GM19238 (cell line): ENCODE data around the gene RAB31.
"Not testable (repeated sequence)": the region's sequence is repeated elsewhere in the genome, so short reads cannot be mapped to it uniquely, and the experiment has no call there.

ENCODE experiments used
- DNase-seq: peaks from one replicate; pipeline ENCODE4 v3.0.0; 2011; ENCODE audit warnings: low spot score; ENCODE audit not compliant: insufficient read length

RAB31 gene

DNA sequence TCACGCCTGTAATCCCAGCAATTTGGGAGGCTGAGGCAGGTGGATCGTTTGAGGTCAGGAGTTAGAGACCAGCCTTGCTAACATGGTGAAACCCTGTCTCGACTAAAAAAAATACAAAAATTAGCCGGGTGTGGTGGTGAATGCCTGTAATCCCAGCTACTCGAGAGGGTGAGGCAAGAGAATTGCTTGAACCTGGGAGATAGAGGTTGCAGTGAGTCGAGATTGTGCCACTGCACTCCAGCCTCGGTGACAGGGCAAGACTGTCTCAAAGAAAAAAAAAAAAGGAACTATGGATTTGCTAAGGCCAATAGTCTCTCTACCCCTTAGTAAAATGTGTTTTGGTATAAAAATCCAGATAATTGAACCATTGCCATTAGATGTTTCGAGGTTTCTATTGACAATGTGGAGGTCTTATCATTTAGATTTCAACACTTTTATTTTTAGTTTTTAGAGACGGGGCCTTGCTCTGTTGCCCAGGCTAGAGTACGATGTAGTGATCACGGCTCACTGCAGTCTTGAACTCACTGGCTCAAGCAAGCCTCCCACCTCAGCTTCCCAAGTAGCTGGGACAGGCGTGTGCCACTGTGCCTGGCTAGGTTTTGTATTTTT, 176.5 kb downstream of the RAB31 start:
- DNase-seq, result no peak

DNA sequence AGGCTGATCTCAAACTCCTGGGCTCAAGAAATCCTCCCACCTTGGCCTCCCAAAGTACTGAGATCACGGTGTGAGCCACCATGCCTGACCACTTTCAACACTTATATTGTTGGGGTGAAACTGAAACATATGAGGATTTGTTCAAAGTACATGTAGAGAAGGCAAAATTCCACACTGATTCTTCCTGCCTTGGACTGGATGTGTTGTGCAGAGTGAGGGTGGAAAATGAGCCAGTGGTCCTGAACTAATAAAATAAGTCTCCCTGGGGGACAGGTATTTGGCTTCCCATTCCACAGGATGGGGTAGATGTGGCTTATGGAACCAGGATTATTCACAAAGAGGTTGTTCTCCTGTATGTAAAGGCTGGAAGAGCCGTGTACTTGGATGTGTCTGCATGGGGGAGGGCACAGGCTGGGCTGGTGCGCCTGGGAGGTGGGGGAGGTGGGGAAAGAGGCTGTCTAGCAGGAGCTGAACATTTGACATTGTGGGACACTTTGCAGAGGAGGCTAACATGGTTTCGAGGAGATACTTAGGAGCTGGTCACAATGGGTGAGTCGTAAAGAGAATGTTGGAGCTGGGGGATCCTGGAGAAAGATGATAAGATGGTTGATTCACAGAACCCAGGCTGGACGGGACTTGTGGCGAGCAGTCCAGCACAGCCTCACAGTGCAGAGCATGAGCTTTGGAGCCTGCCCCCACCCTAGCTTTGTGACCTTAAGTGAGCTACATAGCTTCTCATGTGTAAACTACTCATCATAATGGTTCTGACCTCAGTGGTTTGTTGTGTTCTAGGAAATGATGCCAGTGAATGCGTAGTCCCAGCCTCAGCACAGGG, 177.3 kb downstream of the RAB31 start, which contains the start of gene TXNDC2:
Gene TXNDC2, plus strand, starts transcription at position 804 of the 835 bp plus-strand sequence. CDS start 708 bp downstream, outside the sequence.
- DNase-seq, result no peak

DNA sequence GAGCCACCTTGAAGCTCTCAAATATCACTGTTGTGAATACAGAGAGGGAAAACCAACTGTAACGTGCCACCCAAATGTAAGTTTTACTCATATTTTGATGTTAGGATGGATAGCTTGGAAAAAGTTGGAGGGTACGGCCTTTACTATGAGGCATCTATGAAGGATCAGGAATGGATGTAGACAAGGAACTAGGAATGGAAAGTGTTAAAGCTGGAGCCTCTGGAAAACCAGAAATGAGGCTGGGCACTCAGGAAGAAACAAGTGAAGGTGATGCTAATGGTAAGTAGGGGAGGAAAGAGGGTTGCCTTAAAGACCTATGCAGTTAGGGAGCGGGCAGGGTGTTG, 177.9 kb downstream of the RAB31 start:
- DNase-seq, result no peak

DNA sequence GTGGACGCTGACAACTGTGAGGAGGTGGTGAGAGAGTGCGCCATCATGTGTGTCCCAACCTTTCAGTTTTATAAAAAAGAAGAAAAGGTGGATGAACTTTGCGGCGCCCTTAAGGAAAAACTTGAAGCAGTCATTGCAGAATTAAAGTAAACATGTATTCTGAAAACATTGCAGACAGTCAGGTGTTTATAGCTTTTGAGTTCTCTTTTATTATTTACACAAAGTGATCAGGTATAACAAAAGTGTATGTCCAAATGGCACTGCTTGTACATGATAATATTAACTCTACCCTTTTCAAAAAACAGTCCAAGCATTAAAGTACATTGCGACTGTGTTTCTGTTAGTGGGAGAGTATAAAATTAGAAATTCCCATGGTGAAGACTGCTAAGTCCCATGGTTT, 179.9 kb downstream of the RAB31 start:
- DNase-seq, result no peak

DNA sequence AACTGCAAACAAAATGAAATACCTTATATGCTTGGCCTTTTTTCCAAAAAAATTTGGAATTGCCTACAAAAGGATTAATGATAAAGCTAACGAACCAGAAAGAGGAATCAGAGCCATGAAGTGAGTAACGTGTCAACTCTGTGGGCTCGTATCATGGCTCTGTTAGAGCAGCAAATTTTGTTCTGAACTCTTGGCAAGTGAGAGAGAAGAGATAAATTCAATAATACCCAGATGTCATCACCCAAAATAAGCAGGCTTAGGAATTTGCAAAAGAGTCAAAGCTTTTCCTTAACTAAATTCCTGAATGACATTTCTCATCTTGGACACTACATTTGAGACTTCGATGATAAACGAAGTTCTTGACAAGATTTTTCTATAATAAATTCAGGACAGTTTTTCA, 182.1 kb downstream of the RAB31 start:
- DNase-seq, result no peak

DNA sequence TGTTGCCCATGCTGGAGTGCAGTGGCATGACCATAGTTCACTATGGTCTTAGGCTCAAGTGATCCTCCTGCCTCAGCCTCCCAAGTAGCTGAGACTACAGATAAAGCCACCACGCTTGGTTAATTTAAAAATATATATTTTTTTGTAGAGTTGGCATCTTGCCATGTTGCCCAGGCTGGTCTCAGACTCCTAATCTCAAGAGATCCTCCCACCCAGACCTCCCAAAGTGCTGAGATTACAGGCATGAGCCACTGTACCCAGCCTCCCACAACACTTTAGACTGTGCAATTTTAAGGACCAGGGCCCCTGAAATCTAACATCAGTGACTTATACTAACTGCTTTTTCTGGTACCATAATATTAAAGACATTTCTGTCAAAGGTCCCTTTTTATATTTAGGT, 182.9 kb downstream of the RAB31 start:
- DNase-seq, result no peak

DNA sequence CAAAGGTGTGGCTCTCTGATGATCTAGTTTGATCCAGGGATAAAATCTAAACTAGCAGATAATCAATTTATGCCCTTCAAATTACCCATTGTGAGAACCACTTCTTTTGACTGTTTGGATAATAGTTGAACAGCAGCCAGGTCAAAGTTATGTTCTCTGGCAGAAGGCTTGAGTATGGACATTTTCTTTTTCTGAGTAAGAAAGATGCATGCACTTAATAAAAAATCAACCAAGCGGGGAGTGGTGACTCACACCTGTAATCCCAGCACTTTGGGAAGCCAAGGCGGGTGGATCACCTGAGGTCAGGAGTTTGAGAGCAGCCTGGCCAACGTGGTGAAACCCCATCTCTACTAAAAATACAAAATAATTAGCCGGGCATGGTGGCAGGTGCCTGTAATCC, 183.4 kb downstream of the RAB31 start:
- not testable (repeated sequence) for DNase-seq

DNA sequence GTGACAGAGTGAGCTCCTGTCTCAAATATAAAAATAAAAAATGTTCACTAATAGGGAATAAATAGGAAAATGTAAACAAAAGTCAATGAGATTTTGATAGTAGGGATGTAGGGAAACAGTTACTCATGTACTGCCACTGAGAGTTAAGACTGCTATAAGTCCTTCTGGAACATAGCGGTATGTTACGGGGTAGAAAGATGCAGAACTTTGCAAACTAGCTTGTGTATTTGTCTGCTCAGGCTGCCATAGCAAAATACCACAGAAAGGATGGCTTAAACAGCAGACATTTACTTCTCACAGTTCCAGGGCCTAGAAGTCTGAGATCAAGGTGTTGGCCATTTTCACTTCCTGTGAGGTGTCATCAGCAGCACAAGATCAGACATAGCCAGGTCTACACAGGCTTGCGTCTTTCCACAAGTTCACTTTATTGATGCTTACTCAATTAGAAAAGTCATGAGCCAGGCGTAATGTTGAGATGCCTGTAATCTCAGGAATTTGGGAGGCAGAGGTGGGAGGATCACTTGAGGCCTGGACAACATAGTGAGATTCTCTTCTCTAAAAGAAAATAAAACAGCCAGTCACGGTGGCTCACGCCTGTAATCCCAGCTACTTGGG, 186.5 kb downstream of the RAB31 start:
- DNase-seq, result no peak

DNA sequence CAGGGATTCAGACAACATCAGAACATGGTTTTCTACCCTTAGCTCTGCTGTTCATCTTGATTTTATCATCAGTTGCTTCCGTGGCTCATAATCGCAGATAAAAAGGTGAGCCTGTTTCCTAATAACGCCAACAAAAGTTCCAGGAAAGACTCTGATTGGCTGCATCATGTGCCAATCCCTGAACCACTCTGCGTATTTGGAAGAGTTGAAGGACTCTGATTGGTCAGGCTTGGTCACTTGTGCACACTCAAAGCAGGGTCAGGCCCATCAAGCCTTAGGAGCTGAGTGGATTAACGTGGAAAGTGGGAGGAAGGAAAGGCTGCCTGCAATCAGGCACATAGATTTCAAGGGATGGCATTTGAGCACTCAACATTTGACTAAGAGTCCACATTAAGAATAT, 189.0 kb downstream of the RAB31 start:
- no peak for DNase-seq

DNA sequence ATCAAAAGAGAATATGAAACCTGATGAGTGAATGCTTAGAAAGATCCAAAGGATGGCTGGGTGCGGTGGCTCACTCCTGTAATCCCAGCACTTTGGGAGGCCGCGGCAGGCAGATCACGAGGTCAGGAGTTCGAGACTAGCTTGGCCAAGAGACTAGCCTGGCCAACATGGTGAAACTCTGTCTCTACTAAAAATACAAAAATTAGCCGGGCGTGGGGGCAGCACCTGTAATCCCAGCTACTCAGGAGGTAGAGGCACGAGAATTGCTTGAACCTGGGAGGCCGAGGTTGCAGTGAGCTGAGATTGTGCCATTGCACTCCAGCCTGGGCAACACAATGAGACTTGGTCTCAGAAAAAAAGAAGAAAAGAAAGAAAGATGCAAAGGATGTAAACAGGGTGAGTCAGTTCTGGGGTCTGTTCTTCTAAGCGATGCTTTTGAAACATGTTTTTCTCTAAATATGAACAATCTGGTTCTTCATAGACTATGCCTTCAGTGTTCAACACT, 189.7 kb downstream of the RAB31 start:
- DNase-seq, result not testable (repeated sequence)

DNA sequence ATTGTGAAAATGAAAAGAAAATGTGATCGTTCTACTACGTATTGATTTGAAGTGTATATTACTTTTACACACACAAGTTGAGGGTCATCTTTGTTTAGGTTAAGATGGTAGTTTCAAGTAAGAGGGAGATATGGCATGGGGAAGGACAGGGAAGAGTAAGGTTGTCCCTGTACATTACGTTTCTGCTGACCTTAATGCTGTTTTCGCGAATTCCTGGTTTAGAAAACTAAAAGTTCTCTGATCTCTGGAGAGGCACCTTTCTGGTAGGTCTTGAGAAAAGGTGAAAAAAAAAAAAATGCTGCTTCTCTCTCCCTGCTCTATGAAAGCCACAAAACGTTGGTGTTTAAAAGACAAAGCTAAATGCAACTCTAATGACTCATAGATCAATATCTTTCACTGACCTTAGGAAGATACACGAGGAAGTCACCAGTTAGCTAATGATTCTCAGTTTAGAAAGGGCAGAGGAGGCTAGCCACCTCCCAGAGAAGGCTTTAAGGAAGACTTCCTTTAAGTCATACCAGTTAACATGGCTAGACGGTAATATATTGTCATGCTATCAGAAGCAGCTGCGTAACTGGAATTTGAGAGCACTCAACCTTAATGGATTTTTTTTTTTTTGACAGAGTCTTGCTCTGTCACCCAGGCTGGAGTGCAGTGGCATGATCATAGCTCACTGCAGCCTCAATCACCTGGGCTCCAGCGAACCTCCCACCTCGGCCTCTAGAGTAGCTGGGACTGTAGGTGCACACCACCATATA, 190.9 kb downstream of the RAB31 start:
- no peak for DNase-seq

DNA sequence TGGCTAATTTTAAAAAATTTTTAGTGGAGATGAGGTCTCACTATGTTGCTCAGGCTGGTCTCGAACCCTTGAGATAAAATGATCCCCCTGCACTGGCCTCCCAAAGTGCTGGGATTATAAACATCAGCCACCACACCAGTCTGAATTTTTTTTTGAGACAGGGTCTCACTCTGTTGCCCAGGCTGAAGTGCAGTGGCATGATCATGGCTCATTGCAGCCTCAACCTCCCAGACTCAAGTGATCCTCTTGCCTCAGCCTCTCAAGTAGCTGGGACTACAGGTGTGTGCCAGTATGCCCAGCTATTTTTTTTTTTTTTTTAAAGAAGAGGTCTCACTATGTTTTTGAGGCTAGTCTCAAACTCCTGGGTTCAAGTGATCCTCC, 191.4 kb downstream of the RAB31 start:
- DNase-seq, result not testable (repeated sequence)

DNA sequence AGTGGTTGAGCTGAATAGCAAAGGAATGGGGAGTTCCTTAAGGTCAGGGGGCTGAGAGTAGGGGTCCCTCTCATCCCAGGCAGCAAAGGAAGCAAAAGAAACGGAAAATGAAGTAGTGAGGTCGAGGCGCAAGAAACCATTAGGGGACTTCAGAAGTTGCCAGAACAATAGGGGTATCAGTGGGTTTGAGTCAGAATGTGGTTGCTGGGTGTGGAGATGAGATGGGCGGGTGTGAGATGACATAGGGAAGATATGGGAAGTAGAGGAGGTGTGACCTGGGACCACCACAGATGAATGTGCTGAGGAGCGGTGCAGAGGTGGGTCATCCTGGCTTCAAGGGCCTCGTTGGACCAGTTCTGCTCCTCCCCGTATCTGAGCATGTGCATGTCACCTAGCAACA, 192.6 kb downstream of the RAB31 start:
- DNase-seq, result no peak

DNA sequence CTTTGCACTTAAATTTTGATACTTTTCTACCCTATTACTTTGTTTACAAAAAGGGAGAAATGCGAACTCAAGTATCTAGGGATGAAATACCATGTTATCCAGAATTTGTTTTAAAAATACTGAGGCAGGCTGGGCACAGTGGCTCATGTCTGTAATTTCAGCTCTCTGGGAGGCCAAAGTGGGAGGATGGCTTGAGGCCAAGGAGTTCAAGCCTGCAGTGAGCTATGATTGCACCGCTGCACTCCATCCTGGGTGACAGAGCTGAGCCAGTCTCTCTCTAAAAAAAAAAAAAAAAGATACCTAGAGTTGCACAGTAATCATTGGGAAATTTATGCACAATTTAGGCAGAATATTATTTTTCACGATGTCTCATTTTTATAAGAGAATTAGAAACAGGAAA, 193.3 kb downstream of the RAB31 start:
- no peak for DNase-seq

DNA sequence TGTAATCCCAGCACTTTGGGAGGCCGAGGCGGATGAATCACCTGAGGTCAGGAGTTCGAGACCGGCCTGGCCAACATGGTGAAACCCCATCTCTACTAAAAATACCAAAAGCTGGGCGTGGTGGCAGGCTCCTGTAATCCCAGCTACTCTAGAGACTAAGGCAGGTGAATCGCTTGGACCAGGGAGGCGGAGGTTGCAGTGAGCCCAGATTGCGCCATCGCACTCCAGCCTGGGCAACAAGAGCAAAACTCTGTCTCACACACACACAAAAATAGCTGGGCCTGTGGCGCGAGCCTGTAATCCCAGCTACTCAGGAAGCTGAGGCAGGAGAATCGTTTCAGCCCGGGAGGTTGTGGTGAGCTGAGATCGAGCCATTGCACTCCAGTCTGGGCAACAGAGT, 194.2 kb downstream of the RAB31 start:
- not testable (repeated sequence) for DNase-seq

DNA sequence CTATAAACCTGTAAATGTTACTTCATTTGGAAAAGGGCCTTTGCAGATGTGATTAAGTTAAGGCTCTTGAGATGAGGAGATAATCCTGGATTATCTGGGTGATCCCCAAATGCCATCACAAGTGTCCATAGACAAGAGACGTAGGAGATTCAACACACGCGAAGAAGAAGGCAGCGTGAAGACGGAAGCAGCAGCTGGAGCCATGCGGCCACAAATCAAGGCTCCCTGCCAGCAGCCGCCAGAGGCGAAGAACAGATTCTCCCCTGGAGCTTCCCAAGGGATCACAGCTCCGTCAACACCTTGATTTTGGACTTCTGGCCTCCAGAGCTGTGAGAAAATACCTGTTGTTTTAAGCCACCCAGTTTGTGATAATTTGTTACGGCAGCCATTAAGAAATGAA, 194.7 kb downstream of the RAB31 start:
- DNase-seq, result no peak

DNA sequence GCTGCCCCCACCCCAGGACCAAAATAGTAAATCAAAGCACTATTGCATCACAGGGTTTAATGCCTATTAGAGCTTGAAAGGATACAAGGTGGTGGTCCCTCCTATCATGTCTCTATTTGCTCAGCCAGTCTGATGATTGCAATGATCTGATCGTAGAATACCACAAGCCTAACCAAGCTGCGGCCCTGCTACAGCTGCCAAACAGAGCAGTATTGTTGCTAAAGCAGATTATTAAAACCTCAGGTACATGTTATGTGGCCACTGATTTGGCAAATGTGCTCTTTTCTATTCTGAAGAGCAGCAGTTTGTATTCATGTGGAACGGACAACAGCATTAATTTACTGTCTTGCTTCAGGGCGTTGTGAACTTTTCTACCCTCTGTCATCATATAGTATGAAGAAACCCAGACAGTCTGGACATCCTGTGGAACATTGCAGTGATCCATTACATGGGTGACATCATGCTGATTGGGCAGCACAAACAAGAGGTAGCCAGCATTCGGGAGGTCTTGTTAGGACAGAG, 197.4 kb downstream of the RAB31 start:
- DNase-seq, result no peak

DNA sequence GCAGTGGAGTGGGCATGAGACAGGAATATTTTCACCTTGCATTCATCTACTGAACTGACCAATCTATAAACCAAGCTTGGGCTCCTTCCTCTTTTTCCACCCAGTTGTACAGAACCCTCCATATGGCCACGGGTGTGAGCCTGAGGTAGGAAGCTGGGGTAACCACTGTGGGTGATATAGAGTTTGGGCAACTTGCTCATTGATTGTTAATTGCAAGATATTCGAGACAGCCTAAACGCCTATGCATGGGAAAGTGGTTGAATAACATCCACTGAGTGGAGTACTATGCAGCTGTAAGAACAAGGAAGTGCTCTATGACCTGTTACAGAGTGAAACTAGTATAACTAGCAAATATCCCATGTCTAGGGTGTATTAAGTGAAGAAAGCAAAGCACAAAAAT, 198.4 kb downstream of the RAB31 start:
- DNase-seq, result no peak

DNA sequence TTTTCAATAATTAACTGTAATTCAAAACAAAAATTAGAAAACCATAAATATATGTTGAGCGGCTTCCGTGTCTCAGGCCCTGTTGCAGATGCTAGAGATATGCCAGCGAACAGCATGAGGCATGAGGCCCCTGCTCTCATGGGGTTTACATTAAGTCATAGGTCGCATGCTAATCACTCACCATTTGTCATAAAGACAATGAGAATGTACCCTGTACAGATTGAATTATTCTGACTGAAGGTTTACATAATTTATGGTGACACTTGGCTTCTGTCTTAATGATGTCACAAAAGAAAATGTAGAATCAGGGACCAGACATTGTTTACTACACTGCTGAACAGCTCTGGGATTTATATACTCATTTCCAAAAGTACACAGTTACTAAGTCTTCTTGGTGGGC, 199.8 kb downstream of the RAB31 start:
- no peak for DNase-seq

DNA sequence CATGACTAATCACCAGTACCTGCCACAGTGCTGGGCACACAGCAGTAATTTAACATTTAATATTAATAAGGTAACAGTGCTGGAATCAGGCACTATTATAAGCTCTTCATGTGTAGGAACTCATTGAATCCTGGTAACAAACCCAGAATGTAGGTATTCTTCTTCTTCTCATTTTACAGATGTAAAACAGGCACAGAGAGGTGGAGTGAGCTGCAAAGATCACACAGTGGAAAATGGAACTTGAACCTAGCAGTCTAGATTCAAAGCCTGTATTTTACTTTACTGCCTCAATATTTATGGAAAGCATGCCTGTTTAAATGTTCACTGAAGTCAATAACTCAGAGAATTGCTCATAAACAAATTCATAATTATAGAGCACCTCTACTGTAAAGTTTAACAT, 202.0 kb downstream of the RAB31 start:
- no peak for DNase-seq

DNA sequence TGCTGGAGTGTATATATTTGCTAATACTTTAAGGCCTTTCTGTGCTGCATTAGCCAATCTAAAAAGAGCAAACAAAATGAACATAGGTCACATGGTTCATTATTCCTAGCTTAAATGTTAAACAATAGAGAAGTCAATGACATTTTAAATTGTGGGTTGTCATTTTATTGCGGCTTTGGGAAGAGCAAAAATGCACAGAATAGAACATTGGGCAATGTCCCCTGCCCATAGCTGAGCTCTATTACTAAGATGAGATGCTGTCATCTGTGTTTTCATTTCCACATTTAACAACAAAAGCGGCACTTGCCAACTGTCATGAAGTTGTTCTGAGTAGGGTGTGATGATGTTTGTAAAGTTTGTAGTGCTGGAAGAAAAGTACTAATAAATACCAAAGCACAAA, 202.6 kb downstream of the RAB31 start:
- no peak for DNase-seq

DNA sequence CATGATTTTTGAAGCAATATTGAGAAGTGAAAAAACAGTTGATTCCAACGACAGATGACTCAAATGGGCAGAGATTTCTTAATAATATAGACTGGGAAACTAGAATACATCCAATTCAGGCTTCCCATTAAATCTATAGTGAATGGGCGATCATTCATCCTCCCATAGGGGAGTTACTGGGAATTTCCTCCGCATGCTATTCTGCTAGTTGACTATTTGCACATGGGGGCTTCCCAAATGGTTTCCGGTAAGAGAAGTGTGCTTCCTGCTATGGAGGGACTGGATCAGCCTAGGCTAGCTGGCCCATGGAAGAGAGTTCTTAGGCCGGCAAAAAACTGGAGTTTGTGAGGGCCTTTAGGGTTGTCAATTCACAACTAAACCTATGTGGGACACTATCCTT, 203.1 kb downstream of the RAB31 start:
- no peak for DNase-seq
